Measurements from ENCODE around the gene PPT1.

DNA sequence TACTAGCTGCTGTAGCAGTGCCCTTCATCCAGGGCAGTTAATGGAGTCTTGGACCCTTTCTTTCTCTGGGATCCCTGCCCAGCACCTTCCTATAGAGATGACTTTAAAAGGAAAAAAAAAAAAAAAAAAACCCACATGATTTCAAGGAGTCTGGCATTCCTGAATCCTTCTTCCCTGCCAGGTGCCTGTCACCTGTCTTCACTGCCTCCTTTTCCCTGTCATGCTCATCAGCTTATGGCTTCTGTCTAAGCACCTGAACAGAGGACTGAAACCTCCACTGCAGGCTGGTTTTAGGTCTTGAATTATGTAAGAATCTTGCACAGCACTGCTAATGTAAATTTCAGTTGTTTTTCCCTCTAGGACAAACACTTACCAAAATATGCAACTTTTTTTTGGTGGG lies 24.9 kb downstream of the PPT1 start:
- TF ChIP-seq RFX5 (IDR thresholded peaks at IDR 0.05) = no peak
- TF ChIP-seq, protein P1, sequence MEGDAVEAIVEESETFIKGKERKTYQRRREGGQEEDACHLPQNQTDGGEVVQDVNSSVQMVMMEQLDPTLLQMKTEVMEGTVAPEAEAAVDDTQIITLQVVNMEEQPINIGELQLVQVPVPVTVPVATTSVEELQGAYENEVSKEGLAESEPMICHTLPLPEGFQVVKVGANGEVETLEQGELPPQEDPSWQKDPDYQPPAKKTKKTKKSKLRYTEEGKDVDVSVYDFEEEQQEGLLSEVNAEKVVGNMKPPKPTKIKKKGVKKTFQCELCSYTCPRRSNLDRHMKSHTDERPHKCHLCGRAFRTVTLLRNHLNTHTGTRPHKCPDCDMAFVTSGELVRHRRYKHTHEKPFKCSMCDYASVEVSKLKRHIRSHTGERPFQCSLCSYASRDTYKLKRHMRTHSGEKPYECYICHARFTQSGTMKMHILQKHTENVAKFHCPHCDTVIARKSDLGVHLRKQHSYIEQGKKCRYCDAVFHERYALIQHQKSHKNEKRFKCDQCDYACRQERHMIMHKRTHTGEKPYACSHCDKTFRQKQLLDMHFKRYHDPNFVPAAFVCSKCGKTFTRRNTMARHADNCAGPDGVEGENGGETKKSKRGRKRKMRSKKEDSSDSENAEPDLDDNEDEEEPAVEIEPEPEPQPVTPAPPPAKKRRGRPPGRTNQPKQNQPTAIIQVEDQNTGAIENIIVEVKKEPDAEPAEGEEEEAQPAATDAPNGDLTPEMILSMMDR (IDR thresholded peaks at IDR 0.05) = no peak
- TF ChIP-seq GATA3 (IDR thresholded peaks at IDR 0.05; ENCODE audit: borderline replicate concordance) = no peak
- TF ChIP-seq KDM1A (IDR thresholded peaks at IDR 0.05; ENCODE audit: low read depth) = no peak
- TF ChIP-seq EHMT2 (IDR thresholded peaks at IDR 0.05; ENCODE audit: low read depth) = no peak
- no peak for TF ChIP-seq POLR2A (IDR thresholded peaks at IDR 0.05; ENCODE audit: low read length)
- TF ChIP-seq MYC (IDR thresholded peaks at IDR 0.05; ENCODE audit: borderline replicate concordance, low read length) = no peak
- no peak for TF ChIP-seq HOXA7 (CRISPR knock-in tag; IDR thresholded peaks at IDR 0.05)
- TF ChIP-seq RAD21 (conservative IDR thresholded peaks at IDR 0.05 in 1 of 2, IDR thresholded peaks at IDR 0.05 in 1 of 2) = no peak
- no peak for TF ChIP-seq SREBF2 (IDR thresholded peaks at IDR 0.05)
- no peak for TF ChIP-seq EP300 (IDR thresholded peaks at IDR 0.05)

Measured in A549 (cell line).